ENCODE measurements around the gene TNFSF4.
"Not testable (repeated sequence)": the region's sequence is repeated elsewhere in the genome, so short reads cannot be mapped to it uniquely, and the experiment has no call there.

DNA sequence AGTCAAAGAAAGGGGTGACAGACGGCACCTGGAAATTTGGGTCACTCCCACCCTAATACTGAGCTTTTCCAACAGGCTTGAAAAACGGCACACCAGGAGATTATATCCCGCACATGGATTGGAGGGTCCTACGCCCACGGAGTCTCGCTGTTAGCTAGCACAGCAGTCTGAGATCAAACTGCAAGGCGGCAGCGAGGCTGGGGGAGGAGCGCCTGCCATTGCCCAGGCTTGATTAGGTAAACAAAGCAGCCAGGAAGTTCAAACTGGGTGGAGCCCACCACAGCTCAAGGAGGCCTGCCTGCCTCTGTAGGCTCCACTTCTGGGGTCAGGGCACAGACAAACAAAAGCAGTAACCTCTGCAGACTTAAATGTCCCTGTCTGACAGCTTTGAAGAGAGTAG lies 53.2 kb downstream of the TNFSF4 start:
- not testable (repeated sequence) for TF ChIP-seq POLR2A (IDR thresholded peaks at IDR 0.05; ENCODE audit: extremely low read depth, insufficient read length)
- TF ChIP-seq, protein P1, sequence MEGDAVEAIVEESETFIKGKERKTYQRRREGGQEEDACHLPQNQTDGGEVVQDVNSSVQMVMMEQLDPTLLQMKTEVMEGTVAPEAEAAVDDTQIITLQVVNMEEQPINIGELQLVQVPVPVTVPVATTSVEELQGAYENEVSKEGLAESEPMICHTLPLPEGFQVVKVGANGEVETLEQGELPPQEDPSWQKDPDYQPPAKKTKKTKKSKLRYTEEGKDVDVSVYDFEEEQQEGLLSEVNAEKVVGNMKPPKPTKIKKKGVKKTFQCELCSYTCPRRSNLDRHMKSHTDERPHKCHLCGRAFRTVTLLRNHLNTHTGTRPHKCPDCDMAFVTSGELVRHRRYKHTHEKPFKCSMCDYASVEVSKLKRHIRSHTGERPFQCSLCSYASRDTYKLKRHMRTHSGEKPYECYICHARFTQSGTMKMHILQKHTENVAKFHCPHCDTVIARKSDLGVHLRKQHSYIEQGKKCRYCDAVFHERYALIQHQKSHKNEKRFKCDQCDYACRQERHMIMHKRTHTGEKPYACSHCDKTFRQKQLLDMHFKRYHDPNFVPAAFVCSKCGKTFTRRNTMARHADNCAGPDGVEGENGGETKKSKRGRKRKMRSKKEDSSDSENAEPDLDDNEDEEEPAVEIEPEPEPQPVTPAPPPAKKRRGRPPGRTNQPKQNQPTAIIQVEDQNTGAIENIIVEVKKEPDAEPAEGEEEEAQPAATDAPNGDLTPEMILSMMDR (IDR thresholded peaks at IDR 0.05; ENCODE audit: low read depth, low read length), result not testable (repeated sequence)
- TF ChIP-seq, protein P2, sequence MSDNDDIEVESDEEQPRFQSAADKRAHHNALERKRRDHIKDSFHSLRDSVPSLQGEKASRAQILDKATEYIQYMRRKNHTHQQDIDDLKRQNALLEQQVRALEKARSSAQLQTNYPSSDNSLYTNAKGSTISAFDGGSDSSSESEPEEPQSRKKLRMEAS (IDR thresholded peaks at IDR 0.05; ENCODE audit: low read depth, low read length), result not testable (repeated sequence)
